GM10266 (cell line): Measurements from ENCODE around the gene LYSET.

ENCODE experiments used
- DNase-seq: peaks from one replicate; pipeline ENCODE4 v3.0.0; 2012; ENCODE audit errors: extremely low spot score
- TF ChIP-seq, protein P1 (sequence below): IDR thresholded peaks from 2 replicates; pipeline ENCODE4 v1.5.1; 2012; ENCODE audit warnings: mild to moderate bottlenecking, low read depth; ENCODE audit not compliant: control insufficient read depth, insufficient read depth; ENCODE audit errors: missing control alignments

Gene LYSET

DNA sequence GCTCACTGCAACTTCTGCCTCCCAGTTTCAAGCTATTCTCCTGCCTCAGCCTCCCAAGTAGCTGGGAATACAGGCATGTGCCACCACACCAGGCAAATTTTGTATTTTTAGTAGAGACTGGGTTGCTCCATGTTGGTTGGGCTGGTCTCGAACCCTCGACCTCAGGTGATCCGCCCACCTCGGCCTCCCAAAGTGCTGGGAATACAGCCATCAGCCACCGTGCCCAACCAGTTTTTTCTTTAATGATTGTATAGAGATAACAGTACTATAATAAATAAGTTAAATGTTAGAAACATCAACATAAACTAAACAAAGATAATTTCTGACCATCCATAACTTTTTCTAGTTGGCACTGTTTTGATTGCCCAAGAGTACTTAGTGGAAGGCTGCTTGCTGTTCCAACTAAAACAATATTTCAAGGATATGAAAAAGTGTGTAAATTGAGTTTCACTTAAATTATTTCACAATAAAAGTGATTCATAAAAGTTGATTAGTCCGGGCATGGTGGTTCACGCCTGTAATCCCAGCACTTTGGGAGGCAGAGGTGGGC is 16.1 kb downstream of the LYSET start:
- TF ChIP-seq, protein P1, sequence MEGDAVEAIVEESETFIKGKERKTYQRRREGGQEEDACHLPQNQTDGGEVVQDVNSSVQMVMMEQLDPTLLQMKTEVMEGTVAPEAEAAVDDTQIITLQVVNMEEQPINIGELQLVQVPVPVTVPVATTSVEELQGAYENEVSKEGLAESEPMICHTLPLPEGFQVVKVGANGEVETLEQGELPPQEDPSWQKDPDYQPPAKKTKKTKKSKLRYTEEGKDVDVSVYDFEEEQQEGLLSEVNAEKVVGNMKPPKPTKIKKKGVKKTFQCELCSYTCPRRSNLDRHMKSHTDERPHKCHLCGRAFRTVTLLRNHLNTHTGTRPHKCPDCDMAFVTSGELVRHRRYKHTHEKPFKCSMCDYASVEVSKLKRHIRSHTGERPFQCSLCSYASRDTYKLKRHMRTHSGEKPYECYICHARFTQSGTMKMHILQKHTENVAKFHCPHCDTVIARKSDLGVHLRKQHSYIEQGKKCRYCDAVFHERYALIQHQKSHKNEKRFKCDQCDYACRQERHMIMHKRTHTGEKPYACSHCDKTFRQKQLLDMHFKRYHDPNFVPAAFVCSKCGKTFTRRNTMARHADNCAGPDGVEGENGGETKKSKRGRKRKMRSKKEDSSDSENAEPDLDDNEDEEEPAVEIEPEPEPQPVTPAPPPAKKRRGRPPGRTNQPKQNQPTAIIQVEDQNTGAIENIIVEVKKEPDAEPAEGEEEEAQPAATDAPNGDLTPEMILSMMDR, result no peak
- DNase-seq, result no peak

DNA sequence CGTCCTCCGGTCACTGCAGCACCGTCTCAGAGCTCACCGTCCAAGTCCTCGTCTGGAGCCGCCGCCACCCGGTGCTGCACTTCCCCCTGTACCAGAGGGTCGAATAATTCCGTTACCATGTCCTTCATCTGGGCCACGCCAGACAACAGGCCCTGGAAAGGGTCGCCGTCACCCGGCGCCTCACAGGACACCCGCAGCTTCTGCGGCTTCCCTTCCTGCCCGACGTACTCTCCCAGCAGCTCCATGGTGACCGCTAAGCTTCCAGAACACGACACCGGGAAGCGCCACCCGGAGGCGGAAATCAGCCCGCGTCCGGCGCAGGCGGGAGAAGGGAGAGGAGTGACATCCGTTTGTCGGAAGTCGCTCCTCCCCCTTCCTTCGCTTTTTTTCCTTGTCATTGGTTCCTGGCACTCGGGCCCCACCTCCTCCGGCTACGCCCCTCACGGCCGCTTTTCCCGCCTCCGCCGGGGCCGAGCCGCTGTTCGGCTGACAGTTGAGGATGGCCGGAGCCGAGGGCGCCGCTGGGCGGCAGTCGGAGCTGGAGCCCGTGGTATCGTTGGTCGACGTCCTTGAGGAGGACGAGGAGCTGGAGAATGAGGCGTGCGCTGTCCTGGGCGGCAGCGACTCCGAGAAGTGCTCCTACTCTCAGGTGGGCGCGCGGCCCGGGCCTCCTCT is 21.8 kb downstream of the LYSET start, which contains the start of the genes GON7 and UBR7:
TSS of gene GON7 (minus strand) at position 273 of the 675 bp plus-strand sequence. CDS start at position 245, 28 bp downstream.
TSS of gene UBR7 (plus strand) at position 464 of the 675 bp plus-strand sequence. CDS start at position 500, 36 bp downstream.
- TF ChIP-seq, protein P1, result peak; percentile 39
- DNase-seq, result peak; percentile 90

DNA sequence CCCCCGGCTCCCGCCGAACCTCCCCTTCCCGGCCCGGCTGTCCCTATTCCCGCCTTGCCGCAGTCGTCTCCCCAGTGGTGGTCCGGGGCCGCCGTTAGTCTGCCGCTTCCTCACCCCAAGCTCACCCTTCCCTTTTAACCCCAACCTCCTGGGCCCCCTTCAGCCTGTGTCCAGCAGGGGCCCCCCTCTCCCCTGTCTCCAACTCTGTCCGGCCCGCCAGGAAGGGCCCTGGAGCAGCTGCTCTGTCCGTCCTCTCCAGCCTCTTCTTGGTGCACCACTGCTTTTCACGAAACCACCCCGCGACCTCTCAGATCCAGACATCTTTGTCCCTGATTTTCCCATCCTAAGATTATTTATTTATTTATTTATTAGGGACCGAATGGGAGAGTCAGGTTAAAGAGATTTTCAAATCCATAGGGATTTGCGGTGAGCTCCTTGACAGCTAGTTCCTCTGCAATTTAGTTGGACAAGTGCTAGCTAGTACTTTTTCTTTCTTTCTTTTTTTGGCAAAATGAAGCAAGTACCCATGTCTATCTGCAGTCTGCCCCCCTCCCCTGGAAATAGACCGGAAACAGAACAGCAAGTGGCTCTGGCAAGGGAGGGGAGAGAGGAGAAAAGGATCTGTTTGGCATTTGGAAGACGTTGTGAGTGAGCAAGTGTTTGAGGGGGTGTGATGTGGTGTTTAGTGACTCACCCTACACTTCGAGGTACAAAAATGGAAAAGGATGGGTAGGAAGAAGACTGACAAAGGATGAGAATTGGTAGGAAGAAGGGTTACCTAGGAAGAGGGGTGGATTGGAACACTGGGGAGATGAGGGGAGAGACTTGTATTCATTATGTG is 22.6 kb downstream of the LYSET start:
- TF ChIP-seq, protein P1, result peak; percentile 68
- DNase-seq, result no peak

DNA sequence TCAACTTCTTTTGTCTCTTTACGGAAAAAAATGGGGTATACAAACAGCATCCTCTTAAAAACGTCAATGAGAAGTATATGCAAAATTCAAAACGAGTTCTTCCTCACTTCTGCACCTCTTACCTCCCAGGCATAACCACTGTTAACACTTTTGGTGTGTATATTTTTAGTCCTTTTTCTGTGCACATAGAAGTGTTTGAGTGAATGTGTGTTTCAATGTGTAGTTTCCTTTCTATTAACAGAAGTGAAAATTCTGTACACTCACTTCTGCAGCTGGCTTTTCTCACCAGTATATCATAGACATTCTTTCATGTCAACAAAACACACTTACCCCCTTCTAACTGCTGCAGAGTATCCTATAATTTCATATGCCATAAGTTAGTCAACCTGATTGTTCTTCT is 27.3 kb downstream of the LYSET start:
- TF ChIP-seq, protein P1, result no peak
- peak; percentile 40 for DNase-seq

DNA sequence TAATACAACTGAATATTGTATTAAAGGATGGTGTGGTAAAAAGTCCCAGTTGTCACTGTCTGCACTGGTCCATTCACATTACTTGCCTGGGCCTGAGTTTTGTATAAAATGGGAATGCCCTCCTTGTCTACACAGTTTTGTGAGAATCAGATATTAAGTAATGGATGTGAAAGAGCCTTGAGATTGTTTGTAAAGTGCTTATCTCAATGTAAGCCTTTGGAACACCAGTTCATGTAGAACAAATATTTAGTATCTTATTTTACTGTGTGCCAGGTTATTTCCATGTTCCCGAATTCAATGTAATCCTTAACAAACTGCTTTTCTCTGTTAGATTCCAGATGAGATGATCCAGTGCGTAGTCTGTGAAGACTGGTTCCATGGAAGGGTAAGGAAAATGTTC is 29.5 kb downstream of the LYSET start:
- TF ChIP-seq, protein P1, result no peak
- no peak for DNase-seq

DNA sequence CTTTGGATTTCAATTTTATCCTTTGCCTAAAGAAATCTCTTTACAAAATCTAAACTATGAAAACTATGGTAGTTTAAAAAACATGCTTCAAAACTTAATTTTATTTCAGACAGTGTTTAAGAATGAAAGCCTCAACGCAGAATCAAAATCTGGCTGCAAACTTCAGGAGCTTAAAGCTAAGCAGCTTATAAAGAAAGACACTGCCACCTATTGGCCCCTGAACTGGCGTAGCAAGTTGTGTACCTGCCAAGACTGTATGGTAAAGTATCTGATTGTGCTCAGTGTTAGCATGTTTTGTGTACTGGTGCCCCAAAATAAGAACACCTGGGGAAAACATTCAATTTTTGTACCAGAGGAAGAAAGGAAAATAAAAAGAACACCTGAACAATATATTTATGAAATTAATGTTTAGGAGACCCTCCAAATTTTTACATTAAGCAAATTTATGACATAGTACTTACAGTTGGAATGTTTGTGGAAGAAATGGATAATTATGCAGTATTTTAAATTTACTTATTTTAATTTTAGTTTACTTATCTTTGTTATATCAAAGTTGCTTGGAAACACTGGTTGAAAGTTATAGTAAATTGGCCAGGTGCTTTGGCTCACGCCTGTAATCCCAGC is 34.1 kb downstream of the LYSET start:
- DNase-seq, result peak; percentile 59
- TF ChIP-seq, protein P1, result peak; percentile 78
